MM.1S (cell line): ENCODE data around the gene LRRC71.

Experiments used
- EZH2 ChIP-seq: fragments of 300-600 bp; sonication (generic); optimal IDR thresholded peaks from 2 replicates; pipeline ENCODE3; 2017; ENCODE audit warnings: low read depth, mild to moderate bottlenecking, antibody characterized with exemption, low read length, mixed read lengths
- TF ChIP-seq, protein P1 (sequence below): fragments of 300-600 bp; sonication (generic); IDR thresholded peaks from 2 replicates; pipeline ENCODE4 v1.5.1; 2016; ENCODE audit warnings: antibody characterized with exemption, low read length, mixed read lengths

DNA sequence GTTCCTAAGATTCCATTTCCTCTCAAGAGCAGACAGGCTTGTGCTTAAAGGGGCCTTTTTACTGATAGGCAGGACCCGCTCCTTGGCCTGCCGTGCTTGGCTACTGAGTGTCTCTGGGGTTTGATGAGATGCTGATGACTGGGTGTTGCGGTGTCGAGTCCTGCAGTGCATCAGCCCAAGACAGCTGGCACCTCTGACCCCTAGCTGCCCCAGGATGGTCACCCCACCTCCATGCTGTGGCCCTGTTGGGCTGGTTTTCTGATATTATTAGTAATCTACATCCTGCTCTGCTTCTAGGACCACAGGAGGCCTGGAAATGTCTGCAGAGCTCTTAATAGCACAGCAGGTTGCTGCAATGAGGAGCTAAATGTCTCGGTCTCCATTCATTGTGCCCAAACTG is 28.7 kb downstream of the LRRC71 start:
- TF ChIP-seq, protein P1, sequence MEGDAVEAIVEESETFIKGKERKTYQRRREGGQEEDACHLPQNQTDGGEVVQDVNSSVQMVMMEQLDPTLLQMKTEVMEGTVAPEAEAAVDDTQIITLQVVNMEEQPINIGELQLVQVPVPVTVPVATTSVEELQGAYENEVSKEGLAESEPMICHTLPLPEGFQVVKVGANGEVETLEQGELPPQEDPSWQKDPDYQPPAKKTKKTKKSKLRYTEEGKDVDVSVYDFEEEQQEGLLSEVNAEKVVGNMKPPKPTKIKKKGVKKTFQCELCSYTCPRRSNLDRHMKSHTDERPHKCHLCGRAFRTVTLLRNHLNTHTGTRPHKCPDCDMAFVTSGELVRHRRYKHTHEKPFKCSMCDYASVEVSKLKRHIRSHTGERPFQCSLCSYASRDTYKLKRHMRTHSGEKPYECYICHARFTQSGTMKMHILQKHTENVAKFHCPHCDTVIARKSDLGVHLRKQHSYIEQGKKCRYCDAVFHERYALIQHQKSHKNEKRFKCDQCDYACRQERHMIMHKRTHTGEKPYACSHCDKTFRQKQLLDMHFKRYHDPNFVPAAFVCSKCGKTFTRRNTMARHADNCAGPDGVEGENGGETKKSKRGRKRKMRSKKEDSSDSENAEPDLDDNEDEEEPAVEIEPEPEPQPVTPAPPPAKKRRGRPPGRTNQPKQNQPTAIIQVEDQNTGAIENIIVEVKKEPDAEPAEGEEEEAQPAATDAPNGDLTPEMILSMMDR: no peak
- TF ChIP-seq EZH2: no peak
